Heart left ventricle (tissue), 16 donors: ENCODE data around the gene C10orf120. TPM values are rescaled to one million over a fixed set of nuclear protein-coding genes. Genes with fewer than 3 reads are reported as not detected.

Source experiments
- ATAC-seq, 4 donors: fragments of 200-7000 bp; cut with Tn5 transposase; one replicate each; pipeline ENCODE4 v1.9.1; 2020 to 2022; ENCODE audit warnings: moderate library complexity in 4 of 4, mild to moderate bottlenecking in 3 of 4, moderate number of reproducible peaks in 1 of 4
- DNase-seq, 5 donors: peaks; one replicate each; pipeline ENCODE4 v3.0.0-alpha.2; 2020
- H3K27ac ChIP-seq, 12 donors: fragments of 200-600 bp; sonication (generic) in 4 of 12; one replicate each; pipeline versions ENCODE4 v1.5.0 to v1.8.0; 2016 to 2022; ENCODE audit warnings: mild to moderate bottlenecking in 2 of 12
- H3K27me3 ChIP-seq, 9 donors: fragments of 200-600 bp; sonication (generic) in 2 of 9; one replicate each; pipeline versions ENCODE4 v1.5.1 to v1.8.0; 2016 to 2022; ENCODE audit warnings: mild to moderate bottlenecking in 3 of 9
- H3K36me3 ChIP-seq, 9 donors: fragments of 200-600 bp; sonication (generic) in 2 of 9; one replicate each; pipeline versions ENCODE4 v1.5.0 to v1.8.0; 2018 to 2022; ENCODE audit warnings: mild to moderate bottlenecking in 2 of 9
- H3K4me1 ChIP-seq, 12 donors: fragments of 200-600 bp; sonication (generic) in 4 of 12; one replicate each; pipeline versions ENCODE4 v1.5.0 to v1.8.0; 2016 to 2022; ENCODE audit warnings: mild to moderate bottlenecking in 3 of 12
- H3K4me3 ChIP-seq, 12 donors: fragments of 200-600 bp; sonication (generic) in 4 of 12; one replicate each; pipeline versions ENCODE4 v1.5.0 to v1.8.0; 2017 to 2022; ENCODE audit warnings: mild to moderate bottlenecking in 9 of 12, moderate library complexity in 4 of 12
- H3K9me3 ChIP-seq, 12 donors: fragments of 200-600 bp; sonication (generic) in 4 of 12; one replicate each; pipeline versions ENCODE4 v1.5.0 to v1.8.0; 2016 to 2022; ENCODE audit warnings: mild to moderate bottlenecking in 1 of 12
- POLR2A ChIP-seq, 2 donors: fragments of 450-650 bp; IDR thresholded peaks; one replicate each; pipeline ENCODE4 v1.6.1; 2017; ENCODE audit warnings: antibody characterized with exemption in 2 of 2, mild to moderate bottlenecking in 2 of 2, moderate library complexity in 2 of 2
- WGBS, 4 donors: extraction: QIAGEN DNeasy Blood & Tissue Kit in 2 of 4; methylation state at CpG; one replicate each; pipeline versions ENCODE4 v1.1.5 to v1.1.7; 2013 to 2018; 5-methylcytosine and 5-hydroxymethylcytosine counted together
- intact Hi-C, 10 donors: fragments of 100-400 bp; cut with DNase I; formaldehyde crosslinking; loops; one replicate each; pipeline versions ENCODE4 v1.11.1 to v1.14.2; 2022
- polyA plus RNA-seq, 2 donors: library from polyadenylated mRNA; stranded (reverse); fragments of 200-250 nt; gene quantifications; one replicate each; pipeline ENCODE4 v1.2.3, GENCODE V29; 2013
- total RNA-seq, 9 donors: library from RNA; depleted of rRNA in 2 of 9; stranded (reverse); fragments of >200 nt in 2 of 9; fragmentation: NEBNext Ultra II Directional in 3 of 9; extraction: Animal tissue kit (Norgen Biotek cat#: 25700) in 3 of 9; gene quantifications; one replicate each; pipeline versions ENCODE4 v1.1.0 to v1.2.4, GENCODE V29; 2016 to 2023
- TF ChIP-seq, protein P1 (sequence below), 12 donors: fragments of 200-600 bp; sonication (generic) in 4 of 12; IDR thresholded peaks; one replicate each; pipeline versions ENCODE4 v1.5.0 to v1.8.0; 2018 to 2022; ENCODE audit warnings: antibody characterized with exemption in 12 of 12, mild to moderate bottlenecking in 5 of 12
- donor health status: ischemic (EF 13 %, LVEDD 7.1; RV severe dilation, severe dysfunction).
- donor health status: healthy with polysubstance abuse.
- donor health status: DM: no; HTN: yes; CAD: no.
- donor health status: DM: no; HTN: no; CAD: no.
- donor health status: ischemic (EF 25% LVEDD 6.9; RV normal size, moderate dysfunction).
- donor health status: ischemic (EF 25% LVEDD 5.7; RV mildly dilated, moderate dysfunction).
- donor health status: healthy.
- donor health status: DM: yes; HTN: yes; CAD: no.
- donor health status: ischemic (EF 35%, LVEDD 5.7; RV mildly dilated, moderate dysfunction).
- donor health status: nonischemic (EF 11% LVEDD 7.7; RV severe dilation, severe dysfunction).
- donor health status: DM: yes; HTN: yes; CAD: no.
- donor health status: PGD.
- donor health status: ischemic (EF 29% LVEDD 5.4; RV normal size, mild dysfunction).
- donor health status: nonischemic (EF 23%, LVEDD 6.1; RV moderate dilation, normal function).

C10orf120 gene
- total and polyA plus RNA-seq, 11 donors, result not detected

DNA sequence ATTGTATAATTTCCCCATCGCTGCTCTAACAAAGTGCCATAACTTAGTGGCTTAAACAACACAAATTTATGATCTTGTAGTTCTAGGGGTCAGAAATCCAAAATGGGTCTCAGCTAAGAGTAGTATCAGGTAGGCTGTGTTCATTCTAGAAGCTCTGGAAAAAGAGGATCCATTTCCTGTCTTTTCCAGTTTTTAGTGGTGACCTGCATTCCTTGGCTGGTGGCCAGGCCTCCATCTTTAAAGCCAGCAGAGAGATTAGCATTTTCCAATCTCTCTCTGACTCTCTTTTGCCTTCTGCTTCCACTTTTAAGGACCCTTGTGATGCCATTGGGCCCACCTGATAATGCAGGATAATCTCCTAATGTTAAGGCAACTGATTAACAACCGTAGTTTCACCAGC is 41.0 kb upstream of the C10orf120 start:
- H3K27ac ChIP-seq, result no peak overlapping the region
- DNase-seq, result no peak
- intact Hi-C loops, result no loop called here
- H3K27me3 ChIP-seq, result peaks cover 0 to 9% (median 0%) of the 10 kb centered on the region in 9 donors
- no peak for TF ChIP-seq POLR2A (IDR thresholded peaks at IDR 0.05)
- TF ChIP-seq, protein P1, sequence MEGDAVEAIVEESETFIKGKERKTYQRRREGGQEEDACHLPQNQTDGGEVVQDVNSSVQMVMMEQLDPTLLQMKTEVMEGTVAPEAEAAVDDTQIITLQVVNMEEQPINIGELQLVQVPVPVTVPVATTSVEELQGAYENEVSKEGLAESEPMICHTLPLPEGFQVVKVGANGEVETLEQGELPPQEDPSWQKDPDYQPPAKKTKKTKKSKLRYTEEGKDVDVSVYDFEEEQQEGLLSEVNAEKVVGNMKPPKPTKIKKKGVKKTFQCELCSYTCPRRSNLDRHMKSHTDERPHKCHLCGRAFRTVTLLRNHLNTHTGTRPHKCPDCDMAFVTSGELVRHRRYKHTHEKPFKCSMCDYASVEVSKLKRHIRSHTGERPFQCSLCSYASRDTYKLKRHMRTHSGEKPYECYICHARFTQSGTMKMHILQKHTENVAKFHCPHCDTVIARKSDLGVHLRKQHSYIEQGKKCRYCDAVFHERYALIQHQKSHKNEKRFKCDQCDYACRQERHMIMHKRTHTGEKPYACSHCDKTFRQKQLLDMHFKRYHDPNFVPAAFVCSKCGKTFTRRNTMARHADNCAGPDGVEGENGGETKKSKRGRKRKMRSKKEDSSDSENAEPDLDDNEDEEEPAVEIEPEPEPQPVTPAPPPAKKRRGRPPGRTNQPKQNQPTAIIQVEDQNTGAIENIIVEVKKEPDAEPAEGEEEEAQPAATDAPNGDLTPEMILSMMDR (IDR thresholded peaks at IDR 0.05), result no peak
- whole genome bisulfite sequencing, 4 donors, result 66 to 70% (median 68%) methylated on average over 2 of the region's 2 CpGs
- no peaks in the 10 kb centered on the region for H3K36me3 ChIP-seq
- no peak overlapping the region for H3K4me3 ChIP-seq
- no peaks in the 10 kb centered on the region for H3K9me3 ChIP-seq
- ATAC-seq, result no peak
- no peaks in the 10 kb centered on the region for H3K4me1 ChIP-seq

DNA sequence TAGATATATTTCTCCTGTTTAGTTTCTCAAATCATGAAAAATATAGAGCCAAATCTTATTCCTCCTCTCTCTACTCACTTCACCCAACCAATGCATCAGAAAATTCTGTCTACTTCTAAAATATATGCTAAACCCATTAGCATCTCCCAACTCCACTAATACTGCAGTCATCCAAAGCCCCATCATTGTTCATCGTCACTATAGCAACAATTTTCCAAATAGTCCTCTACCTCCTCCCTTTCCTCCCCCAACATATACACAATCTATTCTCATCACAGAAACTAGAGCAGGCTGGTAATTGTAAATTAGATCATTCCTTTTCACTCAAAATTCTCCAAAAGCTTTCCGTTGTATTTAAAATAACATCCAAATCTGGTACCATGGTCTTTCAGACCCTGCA is 38.4 kb upstream of the C10orf120 start:
- TF ChIP-seq POLR2A (IDR thresholded peaks at IDR 0.05), result no peak
- TF ChIP-seq, protein P1 (IDR thresholded peaks at IDR 0.05), result no peak
- H3K4me3 ChIP-seq, result no peak overlapping the region
- H3K27ac ChIP-seq, result no peak overlapping the region
- ATAC-seq (no peak), DNase-seq (no peak)
- H3K4me1 ChIP-seq, result no peaks in the 10 kb centered on the region
- 89 to 93% (median 91%) methylated on average over 2 of the region's 2 CpGs for WGBS, 4 donors
- intact Hi-C loops, result no loop called here
- H3K27me3 ChIP-seq, result peaks cover 0 to 11% (median 0%) of the 10 kb centered on the region in 9 donors
- H3K9me3 ChIP-seq, result no peaks in the 10 kb centered on the region
- H3K36me3 ChIP-seq, result no peaks in the 10 kb centered on the region

DNA sequence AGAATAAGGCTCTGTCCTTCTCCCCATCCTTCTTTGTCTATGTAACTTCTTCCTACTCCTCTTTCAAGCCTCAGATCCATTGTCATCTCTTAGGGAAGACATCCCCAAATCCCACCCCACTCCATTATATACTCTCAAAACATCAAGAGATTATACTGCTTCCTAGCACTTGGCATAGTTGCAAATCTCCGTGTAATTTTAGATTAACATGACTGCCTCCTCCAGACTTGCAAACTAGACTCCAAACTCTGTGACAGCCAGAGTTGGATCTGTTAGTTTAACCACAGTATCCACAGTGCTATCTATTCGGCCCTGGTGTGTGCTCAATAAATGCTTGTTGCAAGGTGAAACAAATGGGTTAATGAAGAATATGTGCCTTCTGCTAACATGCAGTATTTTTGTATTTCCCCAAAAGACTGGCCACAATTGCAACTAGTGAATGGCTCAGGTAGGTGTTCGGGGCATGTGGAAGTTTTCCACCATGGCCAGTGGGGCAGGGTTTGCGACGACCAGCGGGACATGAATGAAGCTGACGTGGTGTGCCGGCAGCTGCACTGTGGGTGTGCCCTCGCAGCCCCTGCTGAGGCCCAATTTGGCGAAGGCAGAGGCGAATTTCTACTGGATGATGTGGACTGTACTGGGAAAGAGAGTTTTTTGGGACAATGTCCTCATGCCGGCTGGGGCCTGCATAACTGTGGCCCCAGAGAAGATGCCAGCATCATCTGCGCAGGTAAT is 34.5 kb upstream of the C10orf120 start:
- DNase-seq (no peak), ATAC-seq (no peak)
- WGBS, 4 donors, result 74 to 84% (median 79%) methylated on average over 13 of the region's 13 CpGs
- no peaks in the 10 kb centered on the region for H3K36me3 ChIP-seq
- H3K27ac ChIP-seq, result no peak overlapping the region
- no peaks in the 10 kb centered on the region for H3K4me1 ChIP-seq
- peaks cover 0 to 25% (median 5%) of the 10 kb centered on the region in 9 donors for H3K27me3 ChIP-seq
- TF ChIP-seq, protein P1 (IDR thresholded peaks at IDR 0.05), result no peak
- TF ChIP-seq POLR2A (IDR thresholded peaks at IDR 0.05), result no peak
- intact Hi-C loops, result no loop called here
- H3K4me3 ChIP-seq, result no peak overlapping the region
- H3K9me3 ChIP-seq, result no peaks in the 10 kb centered on the region

DNA sequence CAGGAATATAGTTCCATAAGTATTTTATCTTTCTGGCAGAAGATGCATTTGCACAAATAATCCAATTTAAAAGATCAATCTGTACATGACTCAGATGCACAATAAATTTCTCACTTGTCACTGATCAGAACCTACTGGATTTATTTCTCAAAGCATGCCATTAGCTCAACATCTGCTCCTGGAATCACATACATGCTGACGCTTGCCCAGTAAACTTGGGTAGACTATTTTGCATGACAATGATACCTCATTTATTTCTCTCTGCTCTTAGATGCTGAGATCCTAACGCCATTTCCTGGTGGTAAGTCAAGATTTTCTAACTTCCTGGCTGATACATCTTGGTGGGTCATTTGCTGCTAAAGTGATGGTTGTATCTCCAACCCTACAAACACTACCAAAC is 33.8 kb upstream of the C10orf120 start:
- DNase-seq (no peak), ATAC-seq (no peak)
- Histone ChIP-seq H3K9me3 (no peaks in the 10 kb centered on the region), H3K27ac (no peak overlapping the region), H3K27me3 (peaks cover 0 to 32% (median 6%) of the 10 kb centered on the region in 9 donors), H3K4me3 (no peak overlapping the region), H3K36me3 (no peaks in the 10 kb centered on the region), H3K4me1 (no peaks in the 10 kb centered on the region)
- TF ChIP-seq, protein P1 (IDR thresholded peaks at IDR 0.05), result no peak
- TF ChIP-seq POLR2A (IDR thresholded peaks at IDR 0.05), result no peak
- intact Hi-C loops, result no loop called here
- WGBS, 4 donors, result 53 to 62% (median 58%) methylated on average over 2 of the region's 2 CpGs
